GM21381 (cell line): ENCODE data around the gene TGFBR3.

Experiments used
- ATAC-seq: cut with Tn5 transposase; IDR thresholded peaks from one replicate; pipeline ENCODE4 v1.9.1; 2021; ENCODE audit warnings: mild to moderate bottlenecking, moderate library complexity; ENCODE audit not compliant: unreplicated experiment

The TGFBR3 gene

DNA sequence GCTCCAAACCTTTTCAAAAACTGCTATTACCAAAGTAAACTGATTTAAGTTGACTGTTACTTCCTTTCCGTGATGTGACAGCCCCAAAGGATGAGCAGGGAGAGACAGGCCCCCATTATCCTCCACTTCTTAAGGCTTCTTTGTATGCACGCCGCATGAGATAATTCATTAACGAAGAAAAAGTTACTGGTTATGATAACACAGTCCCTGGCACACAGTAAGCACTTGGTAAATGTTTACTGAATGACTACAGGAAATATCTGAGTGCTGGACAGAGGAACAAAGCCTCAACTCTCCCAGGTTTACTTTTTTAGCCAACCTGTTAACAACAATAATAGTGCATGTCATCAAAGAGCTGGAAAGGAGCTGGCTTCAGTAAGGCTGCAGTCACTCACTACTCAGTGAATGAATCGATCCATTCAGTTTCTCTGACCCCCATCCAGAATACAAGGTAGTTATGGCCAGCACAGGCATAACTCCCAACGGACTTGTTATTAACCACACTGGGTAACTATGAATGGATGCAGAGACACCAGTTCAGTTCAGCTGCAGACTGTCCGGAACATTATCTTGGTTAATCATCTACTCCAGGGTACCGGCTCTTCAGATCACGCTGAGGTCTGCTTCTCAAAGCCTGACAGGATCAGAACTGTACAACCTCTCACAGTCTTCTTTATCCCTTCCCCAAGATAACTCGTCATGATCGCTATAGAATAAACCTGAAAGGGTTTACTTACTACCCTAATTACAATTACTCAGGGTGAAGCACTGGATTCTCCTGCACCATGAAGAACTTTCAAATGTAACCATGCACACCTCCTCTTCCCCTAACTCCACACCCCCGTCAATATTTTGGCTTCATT is 58.3 kb downstream of the TGFBR3 start:
- no peak for ATAC-seq

DNA sequence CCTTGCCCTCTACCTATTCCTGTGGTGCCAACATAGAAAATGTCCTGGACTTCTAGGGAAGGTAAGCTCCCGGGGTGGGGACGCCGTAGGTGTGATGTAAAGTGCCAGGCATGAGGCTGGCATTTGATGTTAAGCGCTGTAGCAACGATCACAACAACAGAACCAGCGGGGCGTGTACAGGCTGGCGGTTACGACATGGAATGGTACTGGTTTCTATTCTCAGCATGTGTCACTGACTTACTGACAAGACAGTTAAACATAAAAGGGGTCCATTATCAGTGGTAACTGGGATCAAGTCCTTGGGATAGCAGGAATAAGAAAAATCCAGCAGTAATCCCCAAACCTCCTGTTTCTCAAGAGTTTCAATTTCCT is 58.9 kb downstream of the TGFBR3 start:
- ATAC-seq = no peak

DNA sequence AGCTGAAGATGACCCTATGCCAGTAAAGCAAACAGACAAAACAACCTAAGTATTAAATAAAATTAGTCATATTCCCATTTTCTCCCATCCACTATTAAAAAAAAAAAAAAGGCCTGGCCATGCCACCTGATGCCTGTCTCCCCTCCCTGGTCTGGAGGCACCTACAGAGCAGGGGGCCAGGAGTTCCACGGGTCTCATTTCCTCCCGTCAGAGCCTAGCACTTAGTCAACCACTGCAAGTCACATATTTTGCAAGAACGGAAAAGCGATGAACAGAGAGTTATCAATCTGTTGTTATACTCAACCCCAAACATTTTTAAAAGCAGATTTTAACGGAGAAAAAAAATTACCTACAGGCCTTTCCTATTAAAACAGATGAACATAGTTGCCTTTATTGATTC is 59.3 kb downstream of the TGFBR3 start:
- no peak for ATAC-seq

DNA sequence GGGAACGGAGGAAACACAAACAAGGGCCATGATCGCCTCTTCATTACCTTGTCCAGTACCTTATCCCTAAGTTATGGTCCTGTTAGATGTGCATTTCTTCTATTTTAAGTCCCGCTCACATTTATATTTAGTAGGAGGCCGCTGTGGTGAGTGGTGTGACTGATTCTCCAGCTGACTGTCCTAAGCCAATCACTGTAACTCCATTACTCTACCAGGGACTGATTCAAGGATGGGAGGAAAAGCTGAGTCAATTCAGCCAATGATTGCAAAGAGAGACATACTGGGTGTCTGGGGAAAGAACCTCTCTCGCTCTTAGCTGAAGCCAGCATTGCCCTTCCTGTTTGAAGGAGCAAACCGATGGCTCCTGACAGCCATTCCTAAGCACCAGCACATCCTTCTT is 59.7 kb downstream of the TGFBR3 start:
- no peak for ATAC-seq

GRCh38 chr1:91821126-91821868 is 64.7 kb downstream of the TGFBR3 start:
- no peak for ATAC-seq

DNA sequence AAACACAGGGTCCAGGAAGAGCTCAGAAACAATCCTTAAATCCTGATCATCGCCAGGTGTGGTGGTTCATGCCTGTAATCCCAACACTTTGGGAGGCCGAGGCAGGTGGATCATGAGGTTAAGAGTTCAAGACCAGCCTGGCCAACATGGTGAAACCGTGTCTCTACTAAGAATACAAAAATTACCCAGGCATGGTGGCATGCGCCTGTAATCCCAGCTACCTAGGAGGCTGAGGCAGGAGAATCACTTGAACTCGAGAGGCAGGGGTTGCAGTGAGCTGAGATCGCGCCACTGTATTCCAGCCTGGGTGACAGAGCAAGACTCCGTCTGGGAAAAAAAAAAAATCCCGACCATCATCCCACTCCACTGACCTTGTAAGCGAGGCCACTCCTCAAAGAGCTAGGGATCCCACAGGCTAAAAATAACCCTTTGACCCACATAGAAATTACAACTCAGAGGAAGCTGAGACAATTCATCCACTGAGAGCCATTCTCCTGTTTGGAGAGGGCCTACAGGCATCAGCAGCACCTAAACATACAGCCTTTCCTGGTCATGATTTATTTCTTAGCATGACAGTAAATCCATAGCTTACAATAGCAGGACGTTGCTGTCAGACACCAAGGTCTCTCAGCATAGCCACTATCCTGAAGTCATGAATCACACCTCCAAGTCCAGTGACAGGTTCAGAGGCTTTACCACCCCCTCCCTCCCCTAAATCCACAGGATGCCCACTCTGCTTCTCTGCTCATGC is 66.7 kb downstream of the TGFBR3 start:
- ATAC-seq = no peak

DNA sequence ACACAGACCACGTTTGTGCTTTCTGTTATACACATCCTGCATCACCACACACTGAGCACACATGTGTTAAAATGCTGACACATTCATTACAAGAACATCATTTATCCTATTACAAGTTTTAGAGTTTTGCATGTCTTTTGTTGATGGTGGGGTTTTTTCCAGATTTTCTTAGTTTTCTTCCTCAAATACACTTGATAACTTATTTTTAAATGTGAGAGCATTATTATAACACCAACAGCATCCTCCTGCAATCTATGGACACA is 67.3 kb downstream of the TGFBR3 start:
- ATAC-seq = no peak

GRCh38 chr1:91817211-91817905 is 68.6 kb downstream of the TGFBR3 start:
- no peak for ATAC-seq

- no peak for ATAC-seq
Observed at GRCh38 chr1:91816031-91816430, 69.9 kb downstream of the TGFBR3 start.

DNA sequence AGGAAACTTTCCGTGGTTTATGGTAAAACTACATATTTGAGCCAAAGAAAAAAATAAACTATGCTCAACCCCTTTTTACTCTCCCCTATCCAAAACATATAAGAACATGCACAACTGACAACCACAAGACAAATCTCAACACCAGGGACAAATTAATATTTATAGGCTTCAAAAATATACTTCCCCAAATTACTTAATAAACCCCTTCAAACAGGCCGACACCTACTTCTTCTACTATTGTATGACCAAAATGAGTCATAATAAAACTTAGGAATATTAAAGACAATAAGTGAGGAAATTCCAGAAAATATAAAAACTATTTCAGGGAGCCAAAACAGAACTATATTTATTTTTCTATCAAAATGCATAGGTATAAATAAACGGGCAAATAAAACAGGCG is 71.5 kb downstream of the TGFBR3 start:
- no peak for ATAC-seq

- no peak for ATAC-seq
Observed at GRCh38 chr1:91813813-91814212, 72.1 kb downstream of the TGFBR3 start.

DNA sequence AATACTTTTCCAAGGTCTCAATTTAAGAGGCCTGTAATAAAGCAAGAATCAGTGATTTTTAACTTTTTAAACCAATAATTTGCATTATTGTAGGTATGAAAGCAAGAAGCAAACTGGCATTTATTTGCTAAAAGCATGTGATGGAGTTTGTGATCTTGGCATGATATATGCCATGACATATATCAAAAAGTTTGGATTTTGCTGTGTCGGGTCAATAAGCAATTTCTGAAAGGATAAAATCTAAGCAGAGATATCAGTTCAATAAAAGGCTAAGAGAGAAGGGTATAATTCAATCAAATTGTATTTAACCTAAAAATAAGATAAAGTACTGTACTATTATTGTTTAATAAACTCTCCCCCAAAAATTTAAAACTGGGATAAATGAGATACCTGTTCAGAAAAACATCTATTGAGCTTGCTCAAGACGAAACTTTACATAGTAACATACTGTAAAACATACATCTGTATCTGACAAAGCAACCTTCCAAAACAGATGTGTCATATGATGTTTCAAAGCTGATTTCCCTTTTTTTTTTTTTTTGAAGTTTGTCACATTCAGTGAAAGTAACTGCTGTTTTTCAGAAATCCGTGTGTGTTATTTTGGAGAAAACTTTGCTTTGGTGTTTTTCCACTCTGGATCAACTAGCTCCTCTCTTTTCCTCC is 74.5 kb downstream of the TGFBR3 start:
- ATAC-seq = no peak

DNA sequence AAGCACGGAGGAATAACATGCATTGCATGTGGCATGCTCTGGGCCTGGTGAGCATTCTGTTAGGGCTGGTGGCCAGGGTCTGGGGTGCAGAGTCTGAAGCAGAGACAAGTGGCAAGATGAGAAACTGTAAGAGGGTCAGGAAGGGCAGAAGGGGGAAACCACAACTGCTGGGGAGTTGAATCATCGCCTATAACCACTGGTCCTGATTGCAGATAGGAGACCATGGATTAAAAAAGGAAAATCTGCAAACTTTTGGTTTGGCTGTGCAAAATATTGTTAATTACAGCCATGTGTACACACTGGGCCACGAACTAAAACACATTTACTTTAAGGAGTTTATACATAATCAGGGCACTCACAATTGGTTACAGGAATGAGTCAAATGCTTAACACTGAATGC is 76.6 kb downstream of the TGFBR3 start:
- ATAC-seq = no peak

GRCh38 chr1:91807921-91808620 is 77.9 kb downstream of the TGFBR3 start:
- no peak for ATAC-seq

DNA sequence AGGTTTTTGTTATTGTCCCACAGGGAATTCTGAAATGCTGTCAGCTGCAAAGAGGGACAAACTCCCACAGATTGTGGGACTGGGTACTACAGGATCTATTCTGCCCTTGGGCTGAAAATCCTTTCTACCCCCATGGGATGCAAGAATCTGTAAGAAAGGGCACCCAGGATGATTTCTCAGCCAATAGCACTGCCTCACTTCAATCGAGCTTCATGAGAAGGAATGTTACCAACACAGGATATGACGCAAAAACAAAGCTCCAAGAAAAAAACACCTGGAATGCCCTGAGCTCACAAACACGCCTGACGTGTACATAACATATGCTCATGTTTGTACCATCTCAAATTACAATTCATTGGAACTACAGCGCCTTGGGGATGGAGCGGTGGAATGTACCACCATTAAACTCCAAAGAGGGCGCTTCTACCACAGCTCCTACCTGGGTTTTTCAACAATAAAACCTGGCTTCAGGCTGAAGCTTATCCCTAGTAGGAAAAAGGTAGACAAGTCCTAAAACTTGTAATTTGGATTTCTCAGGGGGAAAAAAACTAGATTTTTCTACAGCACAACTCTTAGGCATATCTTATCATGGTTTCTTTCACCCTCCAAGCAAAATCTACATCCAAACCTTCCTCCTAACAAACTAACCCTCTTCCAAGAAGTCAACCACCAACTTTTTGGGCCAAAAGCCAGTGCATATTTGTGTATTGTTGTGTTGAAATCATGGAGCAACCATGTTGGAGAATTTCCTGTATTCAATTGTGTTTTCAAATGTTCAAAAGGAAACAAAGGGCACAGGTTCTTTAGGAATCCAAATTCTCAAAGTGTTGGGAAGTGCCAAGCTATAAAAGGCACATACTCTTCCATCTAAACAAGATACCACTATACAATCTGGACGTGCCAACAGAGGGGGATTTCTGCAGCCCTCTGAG is 78.9 kb downstream of the TGFBR3 start:
- no peak for ATAC-seq

DNA sequence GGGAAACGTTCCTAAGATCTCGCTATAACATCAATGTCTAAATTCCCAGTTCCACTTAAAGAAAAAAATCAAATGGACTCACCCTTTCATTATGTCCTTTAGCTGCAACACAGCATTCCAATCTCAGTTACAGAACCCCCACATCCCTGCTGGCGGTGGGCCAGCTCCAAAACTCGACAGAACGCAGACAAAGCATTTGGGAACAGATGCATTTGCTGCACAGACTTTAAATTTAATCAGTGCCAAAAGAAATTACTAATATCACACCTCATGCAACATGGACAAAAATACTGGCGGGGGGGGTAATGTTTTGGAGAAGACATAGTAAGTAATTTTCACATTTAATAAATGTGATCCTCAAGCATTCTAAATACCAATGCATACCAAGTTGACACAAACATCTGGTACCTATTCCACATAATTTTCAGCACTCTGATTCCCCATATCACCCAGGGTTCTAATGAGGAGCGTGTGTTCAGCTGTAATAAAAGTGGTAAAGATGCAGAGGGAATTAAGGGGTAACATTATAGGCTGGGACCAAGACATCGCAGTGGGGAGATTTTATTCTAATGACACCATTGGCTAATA is 79.7 kb downstream of the TGFBR3 start:
- ATAC-seq = no peak

DNA sequence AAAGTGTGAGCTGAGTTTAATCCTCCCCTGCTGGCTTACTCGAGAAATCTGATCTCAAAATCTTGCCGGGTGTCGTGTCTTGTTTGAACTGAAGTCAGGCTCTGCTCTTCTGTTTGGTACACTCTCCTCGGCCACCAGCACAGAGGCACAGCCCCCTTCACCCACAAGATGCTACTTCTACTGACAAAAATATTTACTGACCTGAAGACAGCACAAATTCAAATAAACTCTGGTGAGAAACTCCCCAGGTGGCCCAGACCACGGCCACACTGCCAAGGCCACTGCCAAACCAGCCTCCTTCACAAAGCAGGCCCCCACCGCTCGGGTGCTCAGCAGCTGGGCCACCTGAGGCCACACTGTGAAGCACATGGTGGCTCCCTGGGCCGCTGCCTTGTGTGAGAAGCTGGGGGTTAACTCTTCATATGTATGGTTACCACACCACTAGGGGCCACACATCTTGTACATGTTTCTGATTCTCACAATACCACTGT is 80.6 kb downstream of the TGFBR3 start:
- no peak for ATAC-seq

DNA sequence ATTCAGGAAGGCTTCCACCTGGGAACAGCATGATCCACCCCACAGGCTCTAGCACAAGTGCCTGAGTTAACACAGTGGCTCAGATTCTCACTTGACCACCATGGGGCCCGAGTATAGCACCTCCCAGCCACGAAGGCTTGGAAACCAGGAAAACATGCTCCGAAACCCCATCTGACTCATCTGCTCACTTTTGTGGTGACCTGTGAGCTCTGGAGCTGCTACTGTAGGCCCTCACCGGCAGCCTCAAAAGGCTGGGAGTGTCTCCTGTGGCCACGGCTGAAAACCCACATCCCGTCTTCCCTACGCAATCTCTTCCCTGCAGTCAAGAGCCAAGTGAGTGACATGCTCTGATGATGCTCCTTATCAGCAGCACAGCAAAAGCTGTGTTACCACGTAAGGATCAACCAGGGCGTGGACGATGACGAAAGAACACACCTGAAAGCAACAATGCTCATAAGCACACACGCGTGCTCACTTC is 81.4 kb downstream of the TGFBR3 start:
- peak; percentile 35 for ATAC-seq
